HG03442 (cell line): ENCODE measurements around the gene EHD4.

ENCODE experiments used
- ATAC-seq: cut with Tn5 transposase; IDR thresholded peaks from one replicate; pipeline ENCODE4 v1.9.1; 2021; ENCODE audit warnings: mild to moderate bottlenecking, moderate library complexity; ENCODE audit not compliant: unreplicated experiment

Gene EHD4

DNA sequence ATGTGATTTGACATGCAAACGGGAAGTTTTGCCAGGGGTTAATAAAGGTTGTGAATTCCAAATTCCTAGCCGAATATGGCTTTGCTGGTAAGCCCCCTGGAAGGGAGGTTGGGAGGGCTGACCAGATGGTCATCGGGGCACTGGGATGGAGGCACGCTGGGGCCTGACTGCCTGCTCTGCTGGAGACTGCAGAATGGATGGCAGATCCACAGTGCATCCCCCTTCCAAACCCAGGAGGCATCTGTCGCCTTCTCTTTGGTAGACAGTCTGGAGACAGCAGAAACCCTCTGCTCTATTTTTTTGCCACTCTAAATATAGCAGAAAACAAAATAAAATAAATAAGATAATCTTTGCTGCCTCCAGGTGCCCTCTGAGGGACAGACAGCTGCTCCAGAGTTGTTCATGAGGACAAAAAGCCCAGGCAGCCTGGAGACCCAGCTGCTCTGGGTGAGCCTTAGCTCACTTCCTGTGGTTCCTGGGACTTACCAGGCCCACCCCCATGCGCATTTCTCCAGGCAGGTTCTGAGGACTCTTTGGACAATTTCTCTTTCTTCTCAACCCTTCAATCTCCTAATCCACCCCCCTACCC, 72.4 kb downstream of the EHD4 start:
- no peak for ATAC-seq

DNA sequence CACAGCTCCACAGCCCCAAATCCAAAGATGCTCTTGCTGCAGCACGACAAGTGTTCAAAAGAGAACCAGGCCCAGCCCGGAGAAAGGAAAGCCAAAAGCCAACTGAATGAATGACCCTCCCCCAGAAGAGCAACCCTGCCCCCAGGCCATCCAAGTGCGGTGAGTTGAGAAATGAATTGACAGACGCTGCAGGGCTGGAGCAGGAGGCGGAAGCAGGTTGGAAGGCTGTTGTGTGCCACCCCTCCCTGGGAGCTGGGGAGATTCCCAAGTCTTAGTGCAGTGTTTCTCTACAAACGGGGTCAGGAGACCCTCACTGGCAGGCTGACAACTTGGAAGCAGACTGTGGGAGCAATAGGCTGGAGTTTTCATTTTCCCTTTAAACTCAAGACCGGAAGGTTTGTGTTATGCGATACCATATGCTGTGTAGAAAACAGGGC, 75.0 kb downstream of the EHD4 start:
- ATAC-seq: no peak

DNA sequence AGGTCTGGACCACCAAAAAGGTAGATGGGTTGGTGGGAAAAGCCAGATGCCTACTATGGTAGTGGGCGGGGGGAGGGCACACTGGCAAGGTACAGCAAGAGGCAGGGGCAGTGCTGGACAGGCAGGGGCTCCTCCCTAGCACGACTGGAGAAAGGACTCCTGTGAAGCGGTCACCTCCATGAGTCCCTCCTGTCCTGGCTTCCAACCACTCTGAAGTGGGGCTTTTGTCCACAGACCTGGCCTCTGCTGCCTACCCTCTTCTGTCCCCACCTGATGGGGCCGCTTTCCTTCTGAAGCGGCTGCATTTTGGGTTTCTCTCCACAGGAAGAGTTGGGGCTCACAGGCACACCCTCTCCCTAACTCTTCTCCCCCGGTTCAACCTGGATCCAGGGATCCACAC, 75.8 kb downstream of the EHD4 start:
- no peak for ATAC-seq

GRCh38 chr15:41895957-41896356, 76.4 kb downstream of the EHD4 start:
- ATAC-seq: no peak

DNA sequence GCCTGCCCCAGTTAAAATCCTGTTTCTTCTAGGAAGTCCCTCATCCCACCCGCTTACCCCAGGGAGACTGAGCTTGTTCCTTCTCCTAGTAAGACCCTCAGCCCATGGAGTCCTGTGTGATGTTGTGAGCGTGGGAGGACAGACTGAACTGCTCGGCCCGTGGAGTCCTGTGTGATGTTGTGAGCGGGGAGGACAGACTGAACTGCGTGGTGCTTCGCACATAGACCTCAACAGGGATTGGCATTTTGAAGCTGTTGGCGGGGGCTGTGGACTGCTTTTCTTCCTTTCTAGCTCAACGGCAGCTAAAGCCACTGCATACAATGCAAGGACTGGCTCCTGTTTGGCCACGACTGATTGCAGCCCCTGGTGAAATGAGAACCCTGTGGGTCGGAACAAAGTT, 76.9 kb downstream of the EHD4 start:
- ATAC-seq: no peak

- peak; percentile 92 for ATAC-seq
These were observed 77.4 kb downstream of the EHD4 start for GRCh38 chr15:41894791-41895463.

- no peak for ATAC-seq
These were observed 78.0 kb downstream of the EHD4 start for GRCh38 chr15:41894251-41894790.

DNA sequence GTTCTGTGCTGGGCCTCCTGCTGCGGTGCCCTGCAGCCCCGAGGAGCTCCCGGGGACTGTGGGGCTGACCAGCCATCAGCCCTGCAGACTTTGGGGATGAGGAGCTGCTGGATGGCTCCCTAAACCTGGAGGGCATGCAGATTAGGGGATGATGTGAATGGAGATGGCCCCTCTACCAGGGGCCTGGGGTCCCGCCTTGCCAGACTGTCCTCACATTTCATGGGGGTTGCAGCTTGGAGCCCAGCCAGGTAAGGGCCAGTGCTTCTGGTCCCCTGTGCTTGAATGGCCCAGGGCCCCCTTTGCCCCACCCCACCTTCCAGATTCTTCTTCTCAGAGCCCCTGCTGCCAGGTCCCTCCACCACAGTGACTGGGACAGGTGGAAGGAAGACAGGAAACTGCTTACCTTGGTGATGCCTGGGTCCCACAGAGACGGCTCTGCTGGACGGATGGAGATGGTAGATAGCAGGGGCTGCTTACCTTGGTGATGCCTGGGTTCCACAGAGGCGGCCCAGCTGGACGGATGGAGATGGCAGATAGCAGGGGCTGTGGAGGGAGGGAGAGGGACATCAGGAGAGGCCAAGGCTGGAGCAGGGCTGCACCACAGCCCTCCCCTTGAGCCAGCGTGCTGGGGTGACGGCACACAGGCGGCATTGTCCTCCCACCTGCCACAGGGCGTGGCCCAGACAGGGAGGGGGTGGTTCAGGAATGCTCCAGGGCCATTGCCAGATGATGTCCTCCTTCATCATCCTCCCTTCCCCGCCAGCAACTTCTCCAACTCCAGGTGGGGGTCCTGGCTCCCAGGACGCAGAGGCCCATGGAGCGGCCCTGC, 78.7 kb downstream of the EHD4 start, which contains the start of gene SPTBN5:
Gene SPTBN5 (minus strand): TSS at position 632 of the 829 bp plus-strand sequence. CDS start 556 bp downstream, at position 76.
- ATAC-seq: no peak

DNA sequence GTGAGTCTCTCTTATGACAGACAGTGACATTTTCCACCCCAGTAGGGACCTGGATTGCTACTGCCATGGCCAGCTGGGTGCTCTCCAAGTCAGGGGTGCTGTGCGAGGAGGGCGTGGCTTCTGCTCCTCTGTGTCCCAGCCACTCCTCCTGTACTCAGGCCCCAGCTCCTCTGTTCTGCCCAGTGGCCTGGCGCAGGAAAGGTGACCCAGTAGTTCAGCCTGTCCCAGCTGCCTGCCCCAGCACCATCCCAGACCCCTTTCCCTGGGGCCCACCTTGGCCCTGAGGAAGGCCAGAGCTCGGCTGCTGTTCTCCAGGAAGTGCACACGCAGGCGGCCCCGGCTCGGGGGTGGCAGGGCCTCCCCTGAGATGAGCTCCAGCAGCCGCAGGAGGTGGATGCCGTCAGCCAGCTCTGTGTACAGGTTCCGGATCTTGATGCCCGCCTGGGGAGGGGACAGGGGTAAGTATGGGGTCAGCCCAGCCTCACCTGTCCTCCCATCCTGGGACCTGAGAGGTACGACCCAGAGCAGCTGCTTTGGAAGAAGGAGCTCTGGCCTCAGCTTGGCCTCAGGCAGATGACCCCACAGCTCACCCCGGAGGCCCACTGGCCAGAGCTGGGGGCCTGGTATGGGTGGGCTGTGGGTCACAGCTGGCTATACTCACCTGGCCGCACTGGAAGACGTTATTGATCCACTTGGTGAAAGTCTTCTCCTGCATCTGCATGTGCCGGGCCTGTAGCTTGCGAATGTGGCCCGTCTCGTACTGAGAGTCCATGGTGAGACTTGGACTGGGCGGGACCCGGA, 79.5 kb downstream of the EHD4 start:
- ATAC-seq: no peak

- ATAC-seq: no peak
These were observed 80.4 kb downstream of the EHD4 start for GRCh38 chr15:41891946-41892345.

DNA sequence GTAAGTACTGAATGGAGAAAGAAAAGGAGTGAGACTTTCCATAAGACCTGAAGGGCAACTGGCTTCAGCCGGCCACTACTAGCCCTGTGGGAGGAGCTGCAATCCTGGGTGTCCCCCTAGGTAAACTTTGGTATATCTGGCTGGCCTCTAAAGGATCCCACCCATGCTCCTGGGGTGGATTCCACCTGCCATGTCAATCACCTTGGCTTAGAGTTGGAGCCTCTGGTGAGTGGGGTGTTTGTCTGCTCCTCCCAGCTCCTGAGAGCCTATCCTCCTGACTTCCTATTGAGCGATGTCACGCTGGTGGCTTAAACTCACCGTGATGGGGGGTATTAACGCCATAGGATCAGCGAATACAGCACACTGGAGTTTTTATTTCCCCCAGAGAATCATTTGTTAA, 81.1 kb downstream of the EHD4 start:
- ATAC-seq: no peak

- ATAC-seq: no peak
These were observed 82.2 kb downstream of the EHD4 start for GRCh38 chr15:41890050-41890690.

GRCh38 chr15:41888662-41889253, 83.6 kb downstream of the EHD4 start:
- no peak for ATAC-seq

- no peak for ATAC-seq
These were observed 84.5 kb downstream of the EHD4 start for GRCh38 chr15:41887893-41888292.

DNA sequence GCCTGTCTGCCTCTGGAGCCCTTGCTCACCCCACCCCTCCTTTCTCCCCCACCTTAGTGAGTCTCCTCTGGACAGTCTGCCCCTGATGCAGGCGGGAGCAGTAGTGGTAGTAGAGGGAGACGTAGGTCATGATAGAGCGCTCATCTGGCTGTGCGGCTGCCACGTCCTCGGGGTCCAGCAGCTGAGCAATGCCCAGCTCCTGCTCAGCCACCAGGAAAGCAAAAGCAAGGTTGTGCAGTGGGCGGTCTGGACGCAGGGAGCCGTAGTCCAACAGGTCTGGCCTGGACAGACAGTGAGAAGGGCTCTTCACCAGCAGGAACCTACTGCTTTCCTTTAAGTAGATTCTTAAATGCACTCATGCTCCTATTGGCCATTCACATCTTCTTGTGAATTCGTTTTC, 85.2 kb downstream of the EHD4 start:
- no peak for ATAC-seq

DNA sequence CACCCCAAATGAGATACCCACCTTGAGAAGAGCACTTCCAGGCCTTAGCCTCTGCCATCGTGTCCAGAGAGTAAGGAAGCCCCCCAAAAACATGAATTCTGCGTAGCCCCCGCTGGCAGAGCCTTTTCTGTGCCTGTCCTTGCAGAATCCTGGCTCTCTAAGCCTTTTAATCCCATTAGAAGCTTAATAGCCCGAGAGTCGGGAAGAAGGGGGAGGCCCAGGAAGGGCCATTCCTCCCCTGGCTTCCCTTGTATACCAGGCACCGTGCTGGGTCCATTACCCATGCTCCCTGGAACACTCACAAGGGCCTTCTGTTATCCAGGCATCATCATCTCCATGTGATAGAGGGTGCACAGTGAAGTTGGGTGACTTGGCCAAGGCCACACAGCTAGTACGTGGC, 85.6 kb downstream of the EHD4 start:
- ATAC-seq: no peak

DNA sequence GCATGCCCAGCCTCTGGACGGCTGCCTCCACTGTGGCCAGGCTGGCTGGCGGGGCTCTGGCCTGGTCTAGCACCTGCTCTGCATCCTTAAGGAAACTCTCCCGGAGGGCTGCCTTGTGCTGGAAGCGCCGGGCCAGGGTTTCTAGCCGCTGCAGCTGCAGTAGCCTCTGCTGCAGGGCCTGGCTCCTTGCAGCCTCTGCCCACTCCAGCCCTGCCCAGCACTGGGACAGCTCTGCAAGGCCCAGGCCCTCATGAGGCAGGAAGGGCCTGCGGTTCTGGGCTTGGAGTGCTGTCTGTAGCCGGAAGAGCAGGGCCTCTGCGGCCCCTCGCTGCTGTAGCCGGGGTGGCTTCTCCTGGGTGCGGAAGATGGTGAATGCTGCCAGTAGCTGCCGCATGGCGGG, 86.5 kb downstream of the EHD4 start:
- no peak for ATAC-seq

DNA sequence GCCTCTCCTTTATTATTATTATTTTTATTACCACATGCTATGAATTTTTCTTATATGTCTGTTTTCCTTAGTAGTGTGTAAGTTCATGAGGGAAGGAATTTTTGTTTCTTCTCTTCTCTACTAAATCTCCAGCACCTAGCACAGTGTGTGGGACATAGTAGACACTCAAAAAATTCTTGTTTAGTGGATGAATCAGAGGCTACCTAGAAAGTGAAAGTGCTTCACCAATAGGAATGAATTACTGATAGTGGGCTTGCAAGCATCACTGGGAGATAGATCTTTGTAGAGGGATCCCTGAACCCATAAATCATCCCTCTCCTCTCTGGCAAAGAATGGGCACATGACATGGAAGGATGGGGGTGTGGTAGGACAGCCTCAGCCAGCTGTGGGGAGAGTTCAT, 87.0 kb downstream of the EHD4 start:
- ATAC-seq: no peak

- ATAC-seq: no peak
These were observed 87.9 kb downstream of the EHD4 start for GRCh38 chr15:41884458-41884857.

DNA sequence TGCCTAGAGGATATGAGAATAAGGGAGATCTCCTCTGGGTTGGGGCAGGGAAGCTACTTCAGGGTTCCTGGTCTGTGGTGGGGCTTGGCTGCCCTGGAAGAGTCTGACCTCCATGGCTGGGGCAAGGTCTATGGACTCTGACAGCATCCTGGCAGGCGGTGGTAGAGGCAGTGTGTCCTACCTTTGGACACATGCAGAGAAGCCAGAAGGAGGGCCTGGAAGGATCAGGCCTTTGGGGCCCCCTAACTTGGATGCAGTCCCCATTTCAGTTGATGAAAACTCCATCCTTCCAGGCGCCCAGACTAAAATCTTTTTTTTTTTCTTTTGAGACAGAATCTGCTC, 88.9 kb downstream of the EHD4 start:
- no peak for ATAC-seq
